Suprapubic skin (tissue), 3 donors: Measurements from ENCODE around the gene DNAH3.

Experiments used
- POLR2A ChIP-seq, 2 donors: fragments of 450-650 bp; IDR thresholded peaks; one replicate each; pipeline ENCODE4 v1.6.1; 2017; ENCODE audit warnings: antibody characterized with exemption in 2 of 2, mild to moderate bottlenecking in 2 of 2, moderate library complexity in 2 of 2
- TF ChIP-seq, protein P1 (sequence below), 2 donors: fragments of 200-600 bp in 1 of 2; fragments of 450-650 bp in 1 of 2; sonication (generic) in 1 of 2; IDR thresholded peaks; one replicate each; pipeline ENCODE4 v1.5.1; 2016 to 2019; ENCODE audit warnings: antibody characterized with exemption in 2 of 2, mild to moderate bottlenecking in 1 of 2, moderate library complexity in 1 of 2

DNA sequence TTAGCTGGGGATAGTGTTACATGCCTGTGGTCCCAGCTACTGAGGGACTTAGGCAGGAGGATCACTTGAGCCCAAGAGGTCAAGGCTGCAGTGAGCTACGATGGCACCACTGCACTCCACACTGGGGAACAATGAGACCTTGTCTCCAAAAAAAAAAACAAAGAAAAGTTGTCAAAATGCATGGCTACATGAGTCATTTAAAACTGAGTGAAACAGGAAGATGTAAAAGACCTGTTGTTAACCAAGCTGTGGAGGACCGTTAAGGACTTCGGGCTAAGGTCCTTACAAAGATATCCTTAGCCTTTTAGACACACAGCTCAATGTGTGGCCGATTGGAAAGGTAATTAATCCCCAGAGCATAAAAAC lies 35.7 kb upstream of the DNAH3 start:
- TF ChIP-seq, protein P1, sequence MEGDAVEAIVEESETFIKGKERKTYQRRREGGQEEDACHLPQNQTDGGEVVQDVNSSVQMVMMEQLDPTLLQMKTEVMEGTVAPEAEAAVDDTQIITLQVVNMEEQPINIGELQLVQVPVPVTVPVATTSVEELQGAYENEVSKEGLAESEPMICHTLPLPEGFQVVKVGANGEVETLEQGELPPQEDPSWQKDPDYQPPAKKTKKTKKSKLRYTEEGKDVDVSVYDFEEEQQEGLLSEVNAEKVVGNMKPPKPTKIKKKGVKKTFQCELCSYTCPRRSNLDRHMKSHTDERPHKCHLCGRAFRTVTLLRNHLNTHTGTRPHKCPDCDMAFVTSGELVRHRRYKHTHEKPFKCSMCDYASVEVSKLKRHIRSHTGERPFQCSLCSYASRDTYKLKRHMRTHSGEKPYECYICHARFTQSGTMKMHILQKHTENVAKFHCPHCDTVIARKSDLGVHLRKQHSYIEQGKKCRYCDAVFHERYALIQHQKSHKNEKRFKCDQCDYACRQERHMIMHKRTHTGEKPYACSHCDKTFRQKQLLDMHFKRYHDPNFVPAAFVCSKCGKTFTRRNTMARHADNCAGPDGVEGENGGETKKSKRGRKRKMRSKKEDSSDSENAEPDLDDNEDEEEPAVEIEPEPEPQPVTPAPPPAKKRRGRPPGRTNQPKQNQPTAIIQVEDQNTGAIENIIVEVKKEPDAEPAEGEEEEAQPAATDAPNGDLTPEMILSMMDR (IDR thresholded peaks at IDR 0.05) = no peak
- no peak for TF ChIP-seq POLR2A (IDR thresholded peaks at IDR 0.05)
